ENCODE results near the gene DMD.
A peak's percentile ranks its signal among the peaks of the same experiment; 100 is the strongest.

Gene DMD

DNA sequence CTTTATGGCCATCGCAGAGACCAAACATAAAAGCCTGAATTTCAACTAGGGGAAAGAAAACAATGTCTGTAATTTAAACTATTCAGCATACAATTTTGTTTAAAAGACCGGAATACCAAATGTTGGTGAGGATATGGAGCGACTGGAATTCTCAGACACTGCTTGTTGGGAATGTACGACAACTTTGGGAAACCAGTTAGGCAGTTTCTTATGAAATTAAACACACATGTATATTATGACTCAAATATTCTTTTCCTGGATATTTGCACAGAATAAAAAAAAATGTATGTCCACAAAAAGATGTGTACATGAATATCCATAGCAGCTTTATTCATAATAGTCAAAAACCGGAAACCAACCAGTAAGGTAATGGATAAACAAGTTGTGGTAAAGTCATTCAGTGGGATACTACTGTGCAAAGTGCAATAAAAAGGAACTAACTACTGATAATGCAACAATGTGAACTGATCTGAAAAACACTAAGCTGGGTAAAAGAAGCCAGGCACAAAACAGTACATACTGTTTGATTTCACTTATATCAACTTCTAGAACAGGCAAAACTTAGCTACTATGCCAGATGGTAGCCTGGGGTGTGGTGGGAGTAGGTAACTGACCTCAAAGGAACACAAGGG lies 1986.9 kb downstream of the DMD start:
- ATAC-seq, result no peak
- no peaks in the 10 kb centered on the region for H3K9me3 Mint-ChIP-seq
- H3K27ac Mint-ChIP-seq, result no peak overlapping the region
- peaks cover 9% of the 10 kb centered on the region for H3K36me3 Mint-ChIP-seq
- no peak overlapping the region for H3K4me3 Mint-ChIP-seq
- H3K4me1 Mint-ChIP-seq, result peaks cover 6% of the 10 kb centered on the region
- no peaks in the 10 kb centered on the region for H3K27me3 Mint-ChIP-seq

DNA sequence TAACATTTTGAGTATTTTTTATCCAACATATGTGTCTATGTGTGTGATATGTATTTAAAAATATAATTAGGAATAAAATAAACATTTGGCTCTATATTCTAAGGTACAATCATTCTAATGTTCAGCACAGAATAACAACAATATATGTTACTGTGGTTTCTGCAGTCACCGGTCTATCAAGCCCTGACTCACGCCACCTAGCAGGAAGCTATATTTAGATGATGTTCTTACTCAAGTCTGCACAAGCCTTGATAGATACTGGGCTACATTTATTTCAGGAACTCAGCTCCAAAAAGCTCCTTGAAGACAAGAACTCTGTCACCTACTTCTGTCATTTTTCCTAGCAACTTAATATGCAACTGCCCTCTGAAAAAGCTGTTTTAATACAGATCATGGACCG lies 1987.5 kb downstream of the DMD start:
- Mint-ChIP-seq H3K4me1 (peaks cover 6% of the 10 kb centered on the region), H3K4me3 (no peak overlapping the region), H3K27me3 (no peaks in the 10 kb centered on the region), H3K36me3 (peaks cover 9% of the 10 kb centered on the region), H3K27ac (no peak overlapping the region), H3K9me3 (no peaks in the 10 kb centered on the region)
- ATAC-seq, result peak; percentile 59

DNA sequence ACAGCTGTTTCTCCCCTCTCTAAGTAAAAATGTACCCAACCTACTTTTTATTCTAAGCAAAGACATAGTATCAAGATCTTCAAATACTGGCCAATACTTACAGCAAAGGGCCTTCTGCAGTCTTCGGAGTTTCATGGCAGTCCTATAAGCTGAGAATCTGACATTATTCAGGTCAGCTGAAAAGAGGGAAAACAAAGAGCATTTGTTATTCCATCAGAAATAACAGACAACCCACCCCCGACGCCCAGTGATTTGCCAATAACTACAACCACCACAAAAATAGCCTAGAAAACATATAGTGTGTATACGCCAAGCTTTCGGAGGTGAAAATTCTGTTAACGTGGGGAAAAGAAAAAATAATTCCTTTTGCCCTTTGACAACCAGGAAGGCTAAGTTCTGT lies 1988.4 kb downstream of the DMD start:
- Mint-ChIP-seq H3K4me3 (no peak overlapping the region), H3K27ac (no peak overlapping the region), H3K4me1 (peaks cover 6% of the 10 kb centered on the region), H3K36me3 (peaks cover 9% of the 10 kb centered on the region), H3K9me3 (no peaks in the 10 kb centered on the region), H3K27me3 (no peaks in the 10 kb centered on the region)
- ATAC-seq, result no peak

DNA sequence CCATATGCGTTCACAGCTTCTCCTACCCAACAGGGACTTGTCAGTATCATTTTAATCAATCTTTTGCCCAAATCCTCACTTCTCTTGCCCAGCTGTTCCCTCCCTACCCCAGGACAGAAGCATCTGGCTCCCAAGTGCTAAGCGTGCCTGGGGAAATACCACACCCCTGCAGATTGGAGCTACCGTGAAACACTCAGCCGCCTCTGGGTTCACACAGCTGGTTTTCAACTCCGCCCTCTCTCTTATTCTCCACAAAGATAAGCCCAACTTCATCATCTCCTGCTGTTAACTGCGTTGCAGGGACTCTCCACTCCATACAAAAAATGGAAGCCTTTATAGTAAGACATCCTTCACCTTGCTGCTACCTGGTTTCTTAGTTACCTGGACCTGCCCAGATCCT lies 1992.2 kb downstream of the DMD start:
- Mint-ChIP-seq H3K27me3 (no peaks in the 10 kb centered on the region), H3K27ac (no peak overlapping the region), H3K4me3 (no peak overlapping the region), H3K9me3 (no peaks in the 10 kb centered on the region), H3K4me1 (peaks cover 3% of the 10 kb centered on the region), H3K36me3 (no peaks in the 10 kb centered on the region)
- ATAC-seq, result no peak

DNA sequence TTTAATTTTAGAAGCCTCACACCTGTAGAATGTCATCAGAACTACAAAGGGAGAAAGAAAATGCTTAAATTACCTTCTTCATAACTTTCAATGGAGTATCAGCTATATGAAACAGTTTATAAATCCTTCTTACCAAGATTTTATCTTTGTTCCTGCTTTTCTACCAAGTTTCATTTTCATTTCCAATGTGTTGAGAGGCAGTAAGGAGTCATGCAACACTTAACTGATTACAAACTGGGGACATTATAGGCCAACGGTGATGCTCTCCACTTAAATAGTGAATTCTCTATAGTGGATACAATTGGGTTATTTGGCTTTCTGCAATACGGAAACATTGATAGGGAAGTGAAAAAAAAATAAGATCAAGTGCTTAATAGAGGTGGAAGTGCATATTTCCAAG lies 1994.3 kb downstream of the DMD start:
- H3K27ac Mint-ChIP-seq, result no peak overlapping the region
- no peak for ATAC-seq
- no peak overlapping the region for H3K4me3 Mint-ChIP-seq
- no peaks in the 10 kb centered on the region for H3K9me3 Mint-ChIP-seq
- no peaks in the 10 kb centered on the region for H3K27me3 Mint-ChIP-seq
- no peaks in the 10 kb centered on the region for H3K4me1 Mint-ChIP-seq
- H3K36me3 Mint-ChIP-seq, result no peaks in the 10 kb centered on the region

DNA sequence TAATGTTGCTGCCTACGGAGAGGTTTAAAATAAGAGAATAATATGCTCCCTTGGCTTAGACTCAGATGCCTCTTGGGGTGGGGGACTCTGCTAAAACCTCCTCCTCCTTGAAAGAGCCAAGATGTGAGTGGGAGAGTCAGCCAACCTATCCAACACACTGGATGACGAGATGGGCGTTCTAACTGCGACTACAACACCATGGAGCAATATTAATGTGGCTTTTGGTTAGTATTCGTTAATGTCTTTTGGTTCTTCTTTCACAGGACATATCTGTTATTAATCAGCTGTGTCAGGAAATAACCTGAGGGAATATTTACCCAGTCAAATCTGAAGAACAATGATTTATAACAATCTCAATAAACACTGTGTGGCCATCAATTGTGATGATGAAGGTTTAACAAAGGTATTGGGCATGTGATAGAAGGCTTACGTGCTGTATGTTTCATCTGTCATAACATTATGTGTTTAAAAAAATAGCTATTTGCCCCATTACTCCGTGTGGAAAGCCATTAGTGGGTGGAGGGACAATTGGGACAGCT lies 1996.0 kb downstream of the DMD start:
- H3K4me3 Mint-ChIP-seq, result no peak overlapping the region
- no peaks in the 10 kb centered on the region for H3K36me3 Mint-ChIP-seq
- H3K4me1 Mint-ChIP-seq, result no peaks in the 10 kb centered on the region
- ATAC-seq, result no peak
- no peaks in the 10 kb centered on the region for H3K27me3 Mint-ChIP-seq
- H3K9me3 Mint-ChIP-seq, result no peaks in the 10 kb centered on the region
- H3K27ac Mint-ChIP-seq, result no peak overlapping the region

DNA sequence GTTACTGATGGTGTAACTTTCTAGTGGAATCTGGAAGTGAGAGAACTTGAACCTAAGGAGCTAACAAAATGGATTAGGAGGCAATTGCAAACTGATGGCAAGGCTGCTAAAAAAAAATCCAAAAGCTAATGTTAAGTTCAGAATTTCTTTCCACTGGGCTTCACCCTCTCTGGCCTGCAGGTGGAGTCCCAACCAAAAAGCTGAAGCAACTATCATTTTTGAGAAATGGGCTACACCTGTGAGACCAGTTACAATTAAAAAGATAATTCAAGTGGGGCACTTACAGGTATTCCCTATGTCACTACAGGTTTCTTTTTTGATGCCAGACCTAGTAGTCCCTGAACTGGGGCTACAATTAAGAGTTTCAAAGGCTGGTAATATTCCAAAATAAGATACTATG lies 1997.4 kb downstream of the DMD start:
- no peak overlapping the region for H3K4me3 Mint-ChIP-seq
- ATAC-seq, result no peak

DNA sequence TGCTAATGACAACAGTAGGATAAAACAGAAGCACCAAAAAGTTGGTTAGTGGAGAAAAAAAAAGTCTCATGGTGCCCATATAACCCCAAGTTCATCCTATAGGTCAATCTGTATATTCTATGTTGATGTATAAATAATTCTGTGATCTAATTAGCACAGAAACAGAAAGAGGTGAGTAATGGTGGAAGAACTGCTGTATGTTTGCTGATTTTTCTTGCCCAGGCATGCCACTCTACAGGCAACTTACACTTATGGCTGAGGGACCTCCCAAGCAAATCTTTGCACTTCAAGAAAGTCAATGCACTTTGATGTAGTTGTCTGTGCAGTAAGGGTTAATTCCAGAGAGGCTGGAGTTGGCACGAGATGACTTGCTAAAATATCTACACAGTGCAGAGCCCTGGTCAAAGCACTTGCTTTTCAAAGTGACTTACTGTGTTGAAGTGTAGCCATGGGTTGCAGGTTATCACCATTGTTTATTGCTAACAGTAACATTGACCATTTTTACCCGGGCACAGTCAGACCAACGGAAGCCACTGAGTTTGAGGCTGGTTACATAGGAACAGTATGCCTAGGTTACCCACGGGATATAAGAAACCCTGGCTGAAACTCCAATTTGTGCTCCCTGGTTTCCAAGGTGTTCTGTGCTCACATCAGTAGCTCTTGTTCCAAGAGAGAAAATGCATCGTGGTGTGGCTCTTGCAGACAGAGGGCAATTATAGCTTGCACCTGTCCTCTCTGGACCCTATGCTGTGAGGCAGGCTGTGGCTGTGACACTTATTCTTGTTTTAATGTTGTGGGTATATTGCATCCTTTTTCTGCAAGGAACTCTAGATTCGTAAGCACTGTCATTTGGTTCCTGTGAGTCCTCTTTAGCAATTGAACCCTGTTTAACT lies 1998.2 kb downstream of the DMD start:
- H3K9me3 Mint-ChIP-seq, result no peaks in the 10 kb centered on the region
- H3K4me1 Mint-ChIP-seq, result no peaks in the 10 kb centered on the region
- no peak for ATAC-seq
- H3K27me3 Mint-ChIP-seq, result no peaks in the 10 kb centered on the region
- H3K4me3 Mint-ChIP-seq, result no peak overlapping the region
- no peaks in the 10 kb centered on the region for H3K36me3 Mint-ChIP-seq
- no peak overlapping the region for H3K27ac Mint-ChIP-seq

More for the DNA sequence above, 1997.4 kb downstream of the DMD start:
- Mint-ChIP-seq H3K36me3 (no peaks in the 10 kb centered on the region), H3K27ac (no peak overlapping the region), H3K27me3 (no peaks in the 10 kb centered on the region), H3K4me1 (no peaks in the 10 kb centered on the region), H3K9me3 (no peaks in the 10 kb centered on the region)

DNA sequence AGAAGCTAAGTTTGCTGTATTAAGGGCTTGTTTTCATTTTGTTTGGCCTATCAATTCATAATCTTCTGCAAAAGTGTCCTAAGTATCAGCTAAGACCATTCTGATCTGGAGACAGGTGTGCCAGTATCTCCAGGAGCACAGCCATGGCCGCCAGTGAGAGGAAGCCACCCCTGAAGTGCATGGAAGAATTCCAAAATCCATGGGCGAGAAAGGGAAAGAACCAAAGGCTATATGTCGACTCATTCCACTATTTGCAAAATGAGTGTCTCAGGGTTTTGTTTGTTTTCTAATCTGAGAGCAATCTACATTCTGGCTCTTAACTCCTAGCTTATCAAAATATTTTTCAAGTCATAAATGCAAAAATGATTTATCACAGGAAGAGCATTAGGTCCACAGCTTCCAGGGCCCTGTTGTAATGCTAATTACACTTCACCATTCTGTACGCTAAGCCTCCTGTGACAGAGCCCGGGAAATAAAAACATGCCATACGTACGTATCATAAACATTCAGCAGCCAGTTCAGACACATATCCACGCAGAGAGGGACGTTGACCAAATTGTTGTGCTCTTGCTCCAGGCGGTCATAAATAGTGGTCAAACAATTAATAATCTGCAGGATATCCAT lies 2002.2 kb downstream of the DMD start:
- no peak overlapping the region for H3K27ac Mint-ChIP-seq
- no peaks in the 10 kb centered on the region for H3K27me3 Mint-ChIP-seq
- H3K9me3 Mint-ChIP-seq, result no peaks in the 10 kb centered on the region
- H3K36me3 Mint-ChIP-seq, result no peaks in the 10 kb centered on the region
- ATAC-seq, result no peak
- no peaks in the 10 kb centered on the region for H3K4me1 Mint-ChIP-seq
- no peak overlapping the region for H3K4me3 Mint-ChIP-seq

DNA sequence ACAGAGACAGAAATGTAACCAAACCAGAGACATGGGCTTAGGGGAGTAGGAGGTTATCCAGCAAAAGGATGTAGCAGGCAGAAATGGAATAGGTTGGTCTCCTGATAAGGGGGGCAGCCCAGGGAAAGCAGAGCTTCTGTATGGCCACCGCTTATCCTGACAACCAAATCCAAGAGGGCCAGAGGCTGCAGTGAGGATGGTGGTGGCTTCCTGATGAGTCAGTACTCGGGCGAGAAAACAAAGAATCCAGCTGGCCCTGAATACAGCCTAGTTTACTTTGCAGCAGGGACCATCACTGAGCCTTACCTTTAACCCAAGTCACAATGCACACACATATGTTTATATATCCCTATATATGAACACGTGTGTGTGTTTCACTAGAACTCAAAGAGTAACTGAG lies 2009.8 kb downstream of the DMD start:
- no peak overlapping the region for H3K4me3 Mint-ChIP-seq
- no peaks in the 10 kb centered on the region for H3K9me3 Mint-ChIP-seq
- H3K36me3 Mint-ChIP-seq, result peaks cover 14% of the 10 kb centered on the region
- no peak for ATAC-seq
- H3K4me1 Mint-ChIP-seq, result no peaks in the 10 kb centered on the region
- no peaks in the 10 kb centered on the region for H3K27me3 Mint-ChIP-seq
- no peak overlapping the region for H3K27ac Mint-ChIP-seq

DNA sequence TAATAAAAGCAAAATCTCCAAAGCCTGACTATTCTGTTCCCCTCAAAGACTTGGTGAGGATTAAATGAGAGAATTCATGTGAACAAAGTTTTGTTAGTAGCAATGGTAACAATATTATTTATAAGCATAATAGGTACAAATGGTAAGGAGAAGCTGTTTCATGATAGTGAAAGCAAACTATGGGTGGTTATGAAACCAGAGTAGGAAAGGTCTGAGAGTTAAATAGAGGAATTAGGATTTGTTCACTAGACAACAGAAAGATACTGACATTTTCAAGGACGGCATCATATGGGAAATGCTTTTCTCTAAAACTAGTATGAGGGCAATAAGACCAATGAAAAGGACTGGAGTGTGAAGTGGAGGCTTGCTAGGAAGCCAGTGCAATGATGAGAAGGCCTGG lies 2010.9 kb downstream of the DMD start:
- Mint-ChIP-seq H3K9me3 (no peaks in the 10 kb centered on the region), H3K36me3 (peaks cover 19% of the 10 kb centered on the region), H3K4me1 (no peaks in the 10 kb centered on the region), H3K4me3 (no peak overlapping the region), H3K27ac (no peak overlapping the region), H3K27me3 (no peaks in the 10 kb centered on the region)
- ATAC-seq, result no peak

DNA sequence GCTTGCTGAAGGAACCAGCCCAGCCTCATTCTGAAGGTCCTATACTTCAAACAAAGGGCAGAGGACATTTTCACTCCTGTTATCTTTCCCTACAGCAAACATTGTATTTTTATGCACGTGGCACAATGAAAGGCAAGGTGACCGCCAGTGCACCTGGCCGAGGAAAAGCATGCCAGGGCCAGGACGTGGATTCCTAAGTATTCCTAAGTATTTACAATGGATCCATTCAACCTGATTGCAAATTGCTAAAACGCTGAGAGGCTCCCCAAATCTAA lies 2011.6 kb downstream of the DMD start:
- H3K9me3 Mint-ChIP-seq, result no peaks in the 10 kb centered on the region
- H3K4me1 Mint-ChIP-seq, result no peaks in the 10 kb centered on the region
- no peak overlapping the region for H3K4me3 Mint-ChIP-seq
- ATAC-seq, result no peak
- H3K36me3 Mint-ChIP-seq, result peaks cover 22% of the 10 kb centered on the region
- no peaks in the 10 kb centered on the region for H3K27me3 Mint-ChIP-seq
- no peak overlapping the region for H3K27ac Mint-ChIP-seq

DNA sequence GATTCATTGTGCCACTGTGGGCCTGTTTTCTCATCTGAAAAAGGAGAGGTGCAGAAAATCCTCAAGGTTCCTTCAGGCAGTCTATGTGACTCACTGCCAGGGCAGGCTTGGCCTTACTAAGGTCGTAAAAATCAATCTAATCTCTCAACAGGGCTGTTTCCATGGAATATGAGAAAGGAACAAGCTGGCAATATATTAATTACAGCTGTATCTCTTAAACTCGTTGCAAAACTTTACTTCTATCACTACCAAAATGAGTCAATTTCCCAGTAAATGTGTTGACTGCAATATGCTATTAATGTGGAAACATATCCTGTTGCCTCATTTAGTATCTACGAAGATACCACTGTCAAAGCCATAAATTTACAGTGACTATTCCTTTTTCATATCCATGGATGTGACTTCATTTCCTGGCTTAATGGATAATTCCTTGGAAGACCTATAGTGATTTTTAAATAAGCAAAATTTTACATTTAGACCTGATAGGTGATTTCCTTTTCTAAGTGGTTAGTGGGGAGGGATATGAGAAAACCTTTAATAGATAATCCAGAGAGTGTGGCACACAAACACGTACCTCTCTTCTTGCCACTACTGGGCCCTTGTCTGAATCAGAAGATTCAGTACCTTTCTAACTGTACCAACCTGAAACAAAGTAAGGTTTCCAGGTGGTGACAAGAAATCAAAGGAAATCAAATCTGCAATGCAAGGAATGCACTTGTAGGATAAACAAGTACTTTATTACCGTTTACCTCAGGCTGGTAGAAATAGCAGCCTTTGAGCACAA lies 2012.1 kb downstream of the DMD start:
- no peaks in the 10 kb centered on the region for H3K4me1 Mint-ChIP-seq
- H3K27ac Mint-ChIP-seq, result no peak overlapping the region
- peaks cover 25% of the 10 kb centered on the region for H3K36me3 Mint-ChIP-seq
- no peaks in the 10 kb centered on the region for H3K9me3 Mint-ChIP-seq
- H3K4me3 Mint-ChIP-seq, result no peak overlapping the region
- no peak for ATAC-seq
- no peaks in the 10 kb centered on the region for H3K27me3 Mint-ChIP-seq

DNA sequence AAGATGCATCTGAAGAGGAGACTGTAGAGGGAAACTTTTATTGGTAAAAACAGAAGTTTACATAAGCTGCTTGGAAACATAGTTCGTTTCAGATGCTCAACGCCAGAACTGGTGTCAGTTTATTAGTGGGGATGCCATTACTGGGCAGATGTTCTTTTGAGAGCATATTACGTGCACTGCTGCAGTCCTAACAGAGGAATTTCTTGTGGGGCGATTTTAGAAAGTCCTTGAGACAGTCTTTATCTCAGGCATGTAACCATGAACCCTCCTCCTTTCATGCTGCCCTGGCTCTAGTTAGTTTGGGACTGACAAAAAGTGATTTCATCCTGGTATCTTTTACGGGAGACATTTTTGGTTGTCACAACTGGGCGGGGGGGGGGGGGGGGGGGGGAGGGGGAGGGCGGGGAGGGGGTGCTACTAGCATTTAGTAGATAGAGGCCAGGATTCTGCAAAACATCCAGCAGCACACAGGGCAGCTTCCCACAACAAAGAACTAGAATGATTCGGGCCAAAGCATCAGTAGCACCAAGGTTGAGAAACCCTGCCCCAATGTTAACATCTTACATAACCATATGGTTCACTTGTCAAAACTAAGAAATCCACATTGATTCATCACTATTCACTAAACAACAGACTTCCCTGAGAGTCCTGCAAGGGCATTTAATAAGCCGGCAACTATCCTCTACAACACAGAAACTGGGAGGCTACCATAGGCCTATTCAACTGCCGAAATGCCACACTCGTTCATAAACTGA lies 2021.0 kb downstream of the DMD start:
- Mint-ChIP-seq H3K4me3 (no peak overlapping the region), H3K9me3 (no peaks in the 10 kb centered on the region), H3K27me3 (no peaks in the 10 kb centered on the region), H3K27ac (no peak overlapping the region), H3K4me1 (no peaks in the 10 kb centered on the region), H3K36me3 (peaks cover 13% of the 10 kb centered on the region)
- no peak for ATAC-seq
